ENCODE data around the gene ANKRD34B.

ANKRD34B gene

DNA sequence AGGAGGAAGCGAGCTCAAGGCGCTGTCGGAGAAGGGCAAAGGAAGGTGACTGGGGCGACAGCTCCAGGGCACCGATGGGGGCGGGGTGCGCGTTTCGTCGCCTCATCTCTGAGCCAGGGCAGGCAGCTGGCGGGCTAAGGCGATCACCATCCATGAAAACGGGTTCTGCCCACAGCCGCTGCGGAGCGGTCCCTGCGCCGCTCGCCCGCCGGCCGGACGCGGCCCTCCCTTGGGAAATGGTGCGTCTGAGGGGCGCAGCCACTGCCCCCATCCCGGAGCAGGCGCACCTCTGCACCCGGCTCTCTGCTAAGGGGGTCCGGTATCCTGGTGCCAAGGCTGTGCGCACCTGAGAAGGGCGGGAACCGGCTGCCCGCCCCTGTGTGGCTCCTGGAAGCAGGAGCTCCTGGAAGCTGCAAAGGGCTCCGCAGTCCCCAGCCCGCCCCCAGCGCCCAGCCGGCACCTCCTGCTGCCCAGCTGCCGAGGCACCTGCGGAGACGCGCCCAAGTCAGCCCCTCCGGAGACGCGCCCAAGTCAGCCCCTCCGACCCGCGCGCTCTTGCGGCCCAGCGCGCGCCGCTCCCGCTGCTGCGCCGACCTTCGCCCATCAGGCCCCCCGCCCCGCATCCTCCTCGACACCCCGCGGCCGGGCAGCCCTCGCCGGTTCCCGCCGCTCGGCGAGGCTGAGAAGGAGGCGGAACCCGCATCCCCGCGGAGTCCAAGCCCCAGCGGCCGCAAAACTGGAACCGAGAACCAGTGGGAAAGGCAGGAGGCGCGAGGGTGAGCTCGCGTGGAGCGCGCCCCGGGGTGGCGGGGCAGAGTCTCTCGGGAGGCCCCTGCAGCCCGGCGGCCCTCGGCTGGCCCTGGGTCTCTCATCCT, 757 bp downstream of the ANKRD34B start:
- H3K27ac ChIP-seq = no peak overlapping the region

DNA sequence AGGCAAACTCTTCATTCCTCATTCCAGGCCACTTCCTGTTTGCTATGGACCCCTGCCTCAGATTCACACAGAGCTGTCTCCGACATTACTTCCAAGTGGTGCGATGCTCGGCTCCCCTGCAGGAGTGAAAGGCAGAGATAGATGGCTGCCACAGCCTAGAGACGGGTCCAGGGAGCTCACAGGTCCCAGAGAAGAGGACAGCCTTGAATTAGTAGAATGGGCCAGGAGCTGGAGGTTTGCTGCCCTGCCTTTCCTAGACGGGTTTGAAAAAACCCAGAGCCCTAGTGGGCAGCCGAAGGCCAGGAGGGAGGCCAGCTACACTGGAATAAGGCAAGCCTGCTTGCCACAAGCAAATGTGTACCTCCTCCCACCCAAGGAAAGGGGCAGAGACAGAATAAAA, 1.8 kb downstream of the ANKRD34B start:
- TF ChIP-seq, protein P1, sequence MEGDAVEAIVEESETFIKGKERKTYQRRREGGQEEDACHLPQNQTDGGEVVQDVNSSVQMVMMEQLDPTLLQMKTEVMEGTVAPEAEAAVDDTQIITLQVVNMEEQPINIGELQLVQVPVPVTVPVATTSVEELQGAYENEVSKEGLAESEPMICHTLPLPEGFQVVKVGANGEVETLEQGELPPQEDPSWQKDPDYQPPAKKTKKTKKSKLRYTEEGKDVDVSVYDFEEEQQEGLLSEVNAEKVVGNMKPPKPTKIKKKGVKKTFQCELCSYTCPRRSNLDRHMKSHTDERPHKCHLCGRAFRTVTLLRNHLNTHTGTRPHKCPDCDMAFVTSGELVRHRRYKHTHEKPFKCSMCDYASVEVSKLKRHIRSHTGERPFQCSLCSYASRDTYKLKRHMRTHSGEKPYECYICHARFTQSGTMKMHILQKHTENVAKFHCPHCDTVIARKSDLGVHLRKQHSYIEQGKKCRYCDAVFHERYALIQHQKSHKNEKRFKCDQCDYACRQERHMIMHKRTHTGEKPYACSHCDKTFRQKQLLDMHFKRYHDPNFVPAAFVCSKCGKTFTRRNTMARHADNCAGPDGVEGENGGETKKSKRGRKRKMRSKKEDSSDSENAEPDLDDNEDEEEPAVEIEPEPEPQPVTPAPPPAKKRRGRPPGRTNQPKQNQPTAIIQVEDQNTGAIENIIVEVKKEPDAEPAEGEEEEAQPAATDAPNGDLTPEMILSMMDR (conservative IDR thresholded peaks at IDR 0.05) = no peak
- H3K27ac ChIP-seq = no peak overlapping the region

More for the DNA sequence above, 757 bp downstream of the ANKRD34B start:
- TF ChIP-seq, protein P1 (conservative IDR thresholded peaks at IDR 0.05) = no peak

DNA sequence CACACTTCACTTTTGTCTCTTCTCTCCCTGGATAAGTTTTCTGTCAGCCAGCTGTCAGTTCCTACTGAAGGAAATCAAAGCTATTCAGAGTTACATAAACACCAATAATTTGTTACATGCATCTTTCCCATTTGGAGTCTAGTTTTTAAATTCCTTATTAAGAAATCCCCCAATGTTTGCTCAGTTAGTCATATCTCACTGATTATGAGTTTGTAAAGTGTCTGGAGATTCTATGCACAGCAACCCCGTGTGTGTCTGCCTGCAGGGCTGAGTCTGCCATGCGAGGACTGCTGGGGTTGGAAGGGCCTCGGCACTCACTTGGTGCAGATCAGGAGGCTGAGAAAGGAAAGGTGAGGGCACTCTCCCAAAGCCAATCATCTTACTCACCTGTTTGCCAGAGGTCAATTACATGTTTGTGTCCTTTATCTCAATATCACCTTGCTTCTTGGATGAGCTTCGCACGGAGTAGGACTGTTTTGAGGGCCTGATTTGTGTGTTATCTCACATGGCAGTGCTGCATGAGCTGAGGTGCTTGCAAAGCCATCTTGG, 3.3 kb downstream of the ANKRD34B start:
- TF ChIP-seq, protein P1 (conservative IDR thresholded peaks at IDR 0.05) = no peak
- no peak overlapping the region for H3K27ac ChIP-seq

DNA sequence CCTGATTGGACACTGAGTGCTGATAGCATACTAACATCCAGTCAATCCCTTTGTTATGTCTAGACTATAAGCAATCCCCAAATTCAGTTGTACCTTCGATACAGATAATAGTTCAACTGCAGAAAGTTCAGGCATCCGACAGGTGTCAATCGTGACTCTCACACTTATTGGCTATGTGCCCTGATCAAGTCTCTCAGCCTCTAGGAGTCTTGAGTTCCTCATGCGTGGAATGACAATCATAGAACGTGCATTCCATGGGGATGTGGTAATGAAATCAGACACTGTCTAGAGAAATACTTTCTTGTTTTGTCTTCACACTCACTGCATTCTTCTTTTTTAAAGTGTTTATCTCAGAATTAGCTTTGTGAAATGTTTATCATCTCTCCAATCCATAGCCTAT, 4.8 kb downstream of the ANKRD34B start:
- TF ChIP-seq, protein P1 (conservative IDR thresholded peaks at IDR 0.05) = no peak
- H3K27ac ChIP-seq = no peak overlapping the region

DNA sequence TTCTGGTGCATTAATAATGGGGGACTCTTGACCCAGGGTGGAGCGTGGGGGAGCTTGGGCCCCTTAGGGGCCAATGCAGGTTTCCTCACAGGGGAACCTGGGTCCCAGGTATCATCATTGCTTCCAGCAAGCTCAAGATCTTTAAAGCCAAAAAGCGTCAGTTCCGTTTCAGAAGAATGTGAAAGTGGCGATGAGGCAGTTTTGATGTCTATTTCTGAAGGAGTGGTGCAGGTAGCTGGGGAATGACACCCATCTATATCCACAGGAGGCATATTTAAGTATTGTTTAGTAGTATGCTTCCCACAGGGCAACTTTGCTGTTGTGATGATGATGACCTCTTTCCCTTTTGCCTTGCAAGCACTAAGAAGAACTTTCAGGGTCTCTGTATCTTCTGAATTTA, 10.8 kb downstream of the ANKRD34B start:
- H3K27ac ChIP-seq = no peak overlapping the region
- TF ChIP-seq, protein P1 (conservative IDR thresholded peaks at IDR 0.05) = no peak

DNA sequence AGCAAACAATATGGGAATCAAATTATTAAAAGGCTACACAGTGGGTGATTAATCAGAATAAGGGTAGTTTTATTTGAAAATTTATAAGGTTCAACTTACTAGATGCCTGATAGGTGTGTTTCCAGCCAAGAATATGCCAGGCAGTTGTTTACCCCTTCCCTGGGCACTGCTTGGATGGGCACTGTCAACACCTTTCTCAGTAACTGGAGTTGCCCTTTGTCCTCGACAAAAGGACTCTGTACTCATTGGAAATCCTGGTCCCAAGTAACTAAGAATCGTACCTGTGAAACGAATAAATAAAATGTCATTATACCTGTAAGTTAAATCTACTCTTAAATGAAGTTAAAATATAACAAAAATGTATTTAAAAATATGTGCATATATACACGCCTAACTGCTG, 15.0 kb downstream of the ANKRD34B start:
- H3K27ac ChIP-seq = no peak overlapping the region
- TF ChIP-seq, protein P1 (conservative IDR thresholded peaks at IDR 0.05) = no peak

DNA sequence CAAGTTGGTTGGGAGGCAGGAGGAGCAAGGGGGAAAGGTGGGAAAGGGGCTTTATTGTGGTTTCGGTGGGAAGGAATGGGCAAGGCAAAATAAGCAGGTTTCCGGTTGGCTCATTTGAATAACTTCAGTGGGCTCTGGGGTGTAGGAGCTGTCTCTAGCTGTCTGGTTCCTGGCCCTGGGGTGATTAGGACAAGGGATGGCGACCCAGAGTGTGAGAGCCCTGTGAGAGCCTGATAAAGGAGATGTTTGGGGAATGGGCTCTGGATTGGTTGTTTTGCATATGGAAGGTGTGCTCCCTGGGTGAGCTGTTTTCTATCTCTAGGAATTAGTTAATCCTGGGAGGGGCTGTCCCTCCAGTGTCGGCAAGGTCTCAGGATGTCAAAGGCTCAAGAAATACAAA, 15.4 kb downstream of the ANKRD34B start:
- TF ChIP-seq, protein P1 (conservative IDR thresholded peaks at IDR 0.05) = no peak

More for the DNA sequence above, 15.4 kb downstream of the ANKRD34B start:
- H3K27ac ChIP-seq = no peak overlapping the region
